GM21576 (cell line): ENCODE data around the gene AK9.
"Not testable (repeated sequence)": the region's sequence is repeated elsewhere in the genome, so short reads cannot be mapped to it uniquely, and the experiment has no call there.

ENCODE experiments used
- ATAC-seq: cut with Tn5 transposase; IDR thresholded peaks from one replicate; pipeline ENCODE4 v1.9.1; 2021; ENCODE audit warnings: mild to moderate bottlenecking, moderate library complexity; ENCODE audit not compliant: unreplicated experiment

Gene AK9

DNA sequence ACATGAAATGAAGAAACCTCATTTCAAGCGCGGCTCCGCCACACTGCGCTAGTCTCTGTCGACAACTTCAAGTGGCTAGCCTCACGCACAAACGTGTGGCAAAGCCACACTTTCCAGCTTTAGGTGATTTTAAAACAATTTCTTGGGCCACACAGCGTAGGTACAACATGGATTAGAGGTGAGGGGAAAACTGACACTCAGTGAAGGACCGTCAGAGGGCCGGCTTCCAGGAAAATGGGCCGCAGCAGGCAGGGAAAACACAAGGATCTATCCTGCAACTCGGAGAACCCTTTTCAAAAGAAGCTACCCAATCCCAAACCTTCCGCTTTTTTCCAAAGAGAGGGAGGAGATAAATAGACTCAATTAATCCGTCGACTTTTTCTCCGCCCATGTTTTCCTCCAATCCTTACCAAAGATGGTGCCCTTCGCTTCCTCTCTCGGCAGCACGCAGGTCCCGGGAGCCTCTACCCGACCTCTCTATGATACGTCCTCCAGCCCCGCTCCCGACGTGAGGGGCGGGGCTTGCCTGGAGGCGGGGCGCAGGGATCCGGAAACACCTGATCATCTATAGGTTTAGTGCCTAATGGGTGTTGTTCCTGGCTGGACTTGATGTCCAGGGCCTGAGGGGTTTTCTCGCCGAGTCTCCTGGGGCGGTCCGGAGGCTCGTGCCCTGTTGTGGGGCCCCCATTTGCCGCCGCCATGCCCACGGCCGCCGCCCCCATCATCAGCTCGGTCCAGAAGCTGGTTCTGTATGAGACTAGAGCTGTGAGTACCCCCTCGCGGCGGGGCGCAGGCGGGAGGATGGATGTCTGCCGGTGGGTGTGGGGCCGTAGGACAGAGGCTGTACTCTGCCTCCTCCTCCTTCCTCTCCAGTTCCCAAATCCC is at the start of gene AK9, which contains the start of gene FIG4:
TSS of gene AK9 (minus strand) at position 466 of the 885 bp plus-strand sequence. CDS start 15,457 bp downstream, outside the sequence.
TSS of gene FIG4 (plus strand) at position 560 of the 885 bp plus-strand sequence. CDS start at position 700, 140 bp downstream.
- ATAC-seq, result peak; percentile 95

DNA sequence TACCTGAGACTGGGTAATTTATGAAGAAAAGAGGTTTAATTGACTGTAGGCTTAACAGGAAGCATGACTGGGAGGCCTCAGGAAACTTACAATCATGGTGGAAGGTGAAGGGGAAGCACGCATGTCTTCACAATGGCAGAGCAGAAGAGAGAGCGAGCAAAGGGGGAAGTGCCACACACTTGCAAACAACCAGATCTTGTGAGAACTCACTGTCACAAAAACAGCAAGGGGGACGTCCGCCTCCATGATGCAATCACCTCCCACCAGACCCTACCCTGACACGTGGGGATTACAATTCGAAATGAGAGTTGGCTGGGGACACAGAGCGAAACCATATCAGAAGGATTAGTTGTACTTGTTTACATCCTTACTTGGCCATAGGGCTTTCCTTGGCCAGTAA is 49.8 kb upstream of the AK9 start:
- ATAC-seq, result no peak

DNA sequence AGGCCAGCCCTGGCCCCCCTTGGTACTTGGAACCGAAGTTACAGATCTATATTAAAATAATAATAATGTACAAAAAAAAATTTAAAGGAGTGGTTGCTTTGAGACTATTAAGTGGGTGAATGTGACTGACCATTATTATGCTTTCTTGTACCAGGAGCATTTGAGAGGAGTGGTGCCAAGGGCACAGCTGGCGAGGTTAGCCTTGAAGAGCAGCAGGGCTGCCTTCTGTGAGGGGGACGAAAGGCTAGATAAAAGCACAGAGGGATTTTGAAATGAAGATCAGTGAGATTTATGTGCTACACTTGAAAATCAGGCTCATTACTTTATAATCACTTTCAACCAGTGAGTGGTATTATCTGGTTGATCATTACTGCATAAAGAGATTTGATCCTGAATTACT is 48.7 kb upstream of the AK9 start:
- no peak for ATAC-seq

DNA sequence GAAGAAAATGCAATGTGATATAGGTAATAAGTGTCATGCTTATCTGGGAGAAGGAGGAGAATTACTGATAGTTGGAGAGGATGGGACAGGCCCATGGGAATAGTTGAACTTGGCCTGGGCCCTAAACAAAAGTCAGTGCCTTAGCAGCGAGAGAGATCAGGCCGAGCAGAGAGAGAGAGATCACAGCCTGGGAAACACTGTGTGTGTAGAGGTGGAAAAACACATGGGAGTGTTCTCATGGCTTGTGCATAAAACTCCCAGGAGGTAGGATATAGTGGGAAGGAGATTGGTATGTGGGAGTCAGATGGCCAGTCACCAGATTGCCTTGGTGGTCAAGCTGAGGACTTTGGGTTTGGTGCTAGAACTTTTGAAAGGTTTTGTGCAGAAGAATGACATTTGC is 47.7 kb upstream of the AK9 start:
- ATAC-seq, result no peak

DNA sequence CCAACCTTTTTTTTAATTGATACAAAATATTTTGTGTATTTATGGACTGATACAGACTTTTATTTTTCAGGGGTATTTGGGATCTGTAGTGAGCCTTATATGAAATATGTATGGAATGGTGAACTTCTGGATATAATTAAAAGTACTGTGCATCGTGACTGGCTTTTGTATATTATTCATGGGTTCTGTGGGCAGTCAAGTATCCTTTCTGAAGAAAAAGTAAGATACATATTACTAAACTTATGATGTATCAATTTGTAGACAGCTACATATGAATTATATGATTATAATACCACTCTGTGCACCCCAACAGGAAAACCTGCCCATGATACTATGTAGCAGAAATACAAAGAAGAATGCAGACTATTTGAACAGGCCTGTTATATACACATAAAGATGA is 47.3 kb upstream of the AK9 start:
- no peak for ATAC-seq

DNA sequence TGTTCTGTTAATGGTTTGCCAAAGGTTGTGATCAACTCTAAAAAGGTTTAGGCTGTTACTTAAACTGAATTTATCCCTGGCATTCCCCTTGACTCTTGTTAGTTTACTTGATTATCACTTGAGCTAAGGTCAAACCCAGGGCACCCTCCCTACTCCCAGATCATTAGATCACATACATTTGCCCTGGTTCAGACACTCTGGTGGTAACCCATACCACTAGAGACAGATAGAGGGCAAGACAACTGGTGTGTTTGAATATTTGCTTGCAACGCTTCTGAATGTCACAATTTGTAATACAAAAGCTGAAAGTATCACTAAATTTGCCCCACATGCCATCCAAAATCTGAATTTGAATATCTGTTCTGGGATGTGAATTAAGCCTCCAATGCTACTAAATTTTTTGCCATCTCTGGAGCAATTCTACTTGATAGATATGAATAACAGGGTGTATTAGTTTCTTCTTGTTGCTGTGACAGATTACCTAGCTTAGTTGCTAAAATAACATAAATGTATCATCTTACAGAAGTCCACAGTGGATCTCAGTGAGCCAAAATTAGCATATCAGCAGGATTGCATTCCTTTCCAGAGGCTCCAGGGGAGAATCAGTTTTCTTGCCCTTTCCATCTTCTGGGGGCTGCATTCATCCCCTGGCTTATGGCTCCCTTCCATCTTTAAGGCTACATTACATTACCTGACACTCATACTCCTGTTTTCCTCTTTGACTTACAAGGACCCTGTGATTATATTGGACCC is 45.4 kb upstream of the AK9 start:
- no peak for ATAC-seq

DNA sequence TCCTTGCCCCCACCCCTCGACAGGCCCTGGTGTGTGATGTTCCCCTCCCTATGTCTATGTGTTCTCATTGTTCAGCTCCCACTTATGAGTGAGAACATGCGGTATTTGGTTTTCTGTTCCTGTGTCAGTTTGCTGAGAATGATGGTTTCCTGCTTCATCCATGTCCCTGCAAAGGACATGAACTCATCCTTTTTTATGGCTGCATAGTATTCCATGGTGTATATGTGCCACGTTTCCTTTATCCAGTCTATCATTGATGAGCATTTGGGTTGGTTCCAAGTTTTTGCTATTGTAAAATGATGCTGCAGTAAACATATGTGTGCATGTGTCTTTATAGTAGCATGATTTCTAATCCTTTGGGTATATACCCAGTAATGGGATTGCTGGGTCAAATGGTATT is 34.2 kb upstream of the AK9 start:
- not testable (repeated sequence) for ATAC-seq

DNA sequence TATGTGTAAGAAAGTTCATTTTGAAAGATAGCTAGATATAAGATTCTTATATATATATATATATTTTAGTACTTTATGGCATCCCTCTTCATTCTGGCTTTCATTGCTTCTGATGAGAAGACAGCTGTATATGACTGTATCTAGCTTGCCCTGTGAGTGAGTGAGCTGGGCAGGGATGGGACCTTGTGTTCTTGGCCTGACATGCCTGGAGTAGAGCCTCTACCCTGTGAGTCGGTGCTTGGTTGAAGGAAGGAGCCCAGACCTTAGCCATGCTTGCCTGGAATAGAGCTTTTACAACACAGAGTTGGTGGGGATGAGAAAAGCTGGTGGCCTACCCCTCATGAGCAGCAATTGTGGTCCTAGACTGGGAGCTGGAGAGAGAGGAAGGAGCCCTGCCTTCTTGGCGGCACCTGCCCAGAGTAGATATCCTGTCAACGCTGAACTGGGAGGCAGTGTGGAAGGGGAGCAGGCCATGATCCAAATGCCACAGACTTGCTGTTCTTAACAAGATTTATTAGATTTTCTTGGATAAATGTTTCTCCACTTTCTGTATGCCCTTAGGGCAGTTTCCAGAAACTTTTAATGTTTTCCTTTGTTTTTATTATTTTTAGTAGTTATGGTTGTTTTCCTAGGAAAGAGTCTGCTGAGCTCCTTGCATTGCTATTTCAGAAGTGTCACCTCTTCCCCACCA is 31.7 kb upstream of the AK9 start:
- ATAC-seq, result no peak

DNA sequence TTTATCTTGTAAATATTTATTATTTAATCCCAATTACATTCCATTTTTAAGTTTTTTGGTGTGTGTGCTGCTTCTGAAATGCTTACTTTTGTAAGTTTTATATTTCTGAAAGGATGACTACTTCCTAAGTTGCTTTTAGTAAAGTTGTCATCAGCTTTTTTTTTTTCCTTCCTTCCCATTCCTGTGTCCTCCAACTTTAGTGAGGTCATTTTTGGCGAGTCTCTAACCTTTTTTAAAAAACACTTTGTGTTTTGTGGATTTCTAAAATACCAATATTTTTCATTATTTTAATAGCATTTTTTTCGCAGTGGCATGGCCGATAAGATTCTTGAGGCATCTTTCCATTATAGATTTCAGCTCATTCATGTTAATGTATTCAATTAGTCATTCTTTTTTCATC is 31.0 kb upstream of the AK9 start:
- ATAC-seq, result no peak

DNA sequence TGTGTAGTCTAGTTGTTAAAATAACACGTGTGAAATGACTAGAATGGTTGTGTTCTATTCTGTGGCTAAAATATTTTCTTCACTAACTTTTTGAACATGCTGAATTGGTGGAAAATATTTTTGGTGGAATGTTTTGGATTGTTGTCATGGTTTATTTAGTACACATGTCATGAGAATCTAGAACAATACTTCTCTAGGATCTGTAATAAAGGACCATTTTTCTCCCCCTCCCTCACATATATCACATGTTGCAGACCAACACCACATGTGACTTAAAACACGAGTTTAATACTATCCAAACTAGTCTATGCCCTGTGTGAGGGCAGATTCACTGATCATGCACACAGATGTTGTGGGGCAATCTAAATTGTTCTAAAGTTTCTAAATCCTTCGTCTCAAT is 29.3 kb upstream of the AK9 start:
- no peak for ATAC-seq

DNA sequence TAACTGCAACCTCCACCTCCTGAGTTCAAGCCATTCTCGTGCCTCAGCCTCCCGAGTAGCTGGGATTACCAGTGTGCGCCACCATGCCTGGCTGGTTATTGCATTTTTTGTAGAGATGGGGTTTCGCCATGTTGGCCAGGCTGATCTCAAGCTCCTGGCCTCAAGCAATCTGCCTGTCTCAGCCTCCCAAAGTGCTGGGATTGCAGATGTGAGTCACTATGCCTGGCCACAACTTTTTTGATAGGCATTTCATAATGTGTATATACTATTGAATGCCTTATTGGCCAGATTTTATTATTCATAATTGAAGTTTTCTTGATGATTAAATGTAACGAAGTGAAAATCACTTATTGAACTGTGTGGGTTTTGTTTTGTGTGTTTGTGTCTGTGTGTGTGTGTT is 28.0 kb upstream of the AK9 start:
- no peak for ATAC-seq

DNA sequence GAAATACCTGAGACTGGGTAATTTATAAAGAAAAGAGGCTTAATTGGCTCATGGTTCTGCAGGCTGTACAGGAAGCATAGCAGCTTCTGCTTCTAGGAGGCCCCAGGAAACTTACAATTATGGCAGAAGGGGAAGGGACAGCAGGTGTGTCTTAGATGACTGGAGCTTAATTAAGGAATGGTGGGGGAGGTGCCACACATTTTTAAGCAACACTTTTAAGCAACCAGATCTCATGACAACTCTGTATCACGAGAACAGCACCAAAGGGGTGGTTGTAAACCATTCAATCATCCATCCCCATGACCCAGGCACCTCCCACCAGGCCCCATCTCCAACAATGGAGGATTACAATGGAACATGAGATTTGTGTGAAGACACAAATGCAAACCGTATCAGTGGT is 27.0 kb upstream of the AK9 start:
- no peak for ATAC-seq

DNA sequence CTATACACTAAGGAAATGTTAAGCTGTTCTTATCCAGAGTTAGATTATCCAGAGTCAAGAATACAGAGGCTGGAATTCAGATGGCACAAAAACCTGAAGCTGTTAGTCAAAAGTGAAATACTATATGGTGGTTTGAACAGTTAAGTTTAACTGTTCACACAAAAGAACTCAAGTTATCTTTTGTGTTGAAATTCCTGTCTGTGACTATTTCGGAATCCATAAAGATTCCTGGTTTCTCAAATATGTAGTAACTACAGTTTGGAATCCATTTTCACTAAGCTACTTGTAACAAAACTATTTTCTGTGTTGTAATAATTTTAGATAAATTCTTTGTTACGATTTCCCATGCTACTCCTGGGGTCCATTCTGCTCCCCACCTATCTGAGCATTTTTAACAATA is 24.6 kb upstream of the AK9 start:
- no peak for ATAC-seq

DNA sequence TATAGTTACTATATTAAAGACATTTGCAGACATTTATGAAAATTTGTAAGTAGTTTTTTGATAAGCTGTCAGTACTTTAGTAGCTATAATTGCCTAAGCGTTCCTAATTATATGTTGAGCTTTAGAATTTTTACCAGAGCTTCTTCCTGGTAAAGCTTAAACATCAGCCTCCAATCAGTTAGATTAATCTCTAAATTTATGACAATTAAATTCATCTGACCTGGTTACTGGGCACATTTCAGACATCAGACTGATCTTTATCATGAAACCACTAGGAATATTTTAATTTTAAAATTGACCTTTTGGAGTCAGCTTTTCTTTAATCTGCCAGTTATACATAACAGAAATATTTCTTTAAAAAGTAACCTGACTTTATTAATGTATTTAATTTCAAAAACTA is 23.6 kb upstream of the AK9 start:
- no peak for ATAC-seq

DNA sequence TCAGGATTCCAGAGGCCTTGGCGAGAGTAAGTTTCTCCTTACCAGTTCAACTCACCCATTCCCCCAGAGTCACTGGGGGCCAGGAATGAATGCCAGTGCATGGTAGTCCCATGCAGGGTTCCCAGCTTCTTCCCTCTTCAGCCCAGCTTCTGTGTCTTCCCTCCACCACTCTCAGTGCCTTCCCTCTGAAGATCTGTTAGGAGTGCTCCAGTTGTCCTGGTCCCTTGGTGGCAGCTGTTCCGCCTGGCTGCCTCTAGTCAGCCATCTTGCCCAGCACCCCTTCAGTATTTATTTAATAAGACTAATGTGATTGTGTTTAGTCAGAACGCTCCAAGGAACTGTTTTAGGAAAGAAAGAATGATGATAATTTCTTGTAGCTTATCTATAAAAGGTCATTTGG is 23.2 kb upstream of the AK9 start:
- ATAC-seq, result no peak

DNA sequence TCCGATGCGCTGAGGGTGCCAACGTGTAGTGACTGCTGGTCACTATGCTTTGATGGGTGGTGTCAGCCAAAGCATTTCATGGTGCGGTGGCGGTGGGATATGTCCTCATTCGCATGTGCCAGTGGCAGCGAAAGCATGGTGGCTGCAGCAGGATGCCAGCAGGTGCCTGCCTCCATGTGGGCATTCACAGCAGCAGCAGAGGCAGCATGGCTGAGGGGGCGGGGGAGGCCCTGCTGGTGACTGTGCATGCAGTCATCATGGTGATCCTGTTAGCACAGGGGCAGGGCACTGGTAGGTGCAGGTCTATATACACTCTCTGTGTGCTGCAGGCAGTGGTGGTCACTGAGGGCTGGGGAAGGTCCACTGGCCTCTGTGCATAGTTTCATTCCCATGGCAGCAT is 22.1 kb upstream of the AK9 start:
- no peak for ATAC-seq

DNA sequence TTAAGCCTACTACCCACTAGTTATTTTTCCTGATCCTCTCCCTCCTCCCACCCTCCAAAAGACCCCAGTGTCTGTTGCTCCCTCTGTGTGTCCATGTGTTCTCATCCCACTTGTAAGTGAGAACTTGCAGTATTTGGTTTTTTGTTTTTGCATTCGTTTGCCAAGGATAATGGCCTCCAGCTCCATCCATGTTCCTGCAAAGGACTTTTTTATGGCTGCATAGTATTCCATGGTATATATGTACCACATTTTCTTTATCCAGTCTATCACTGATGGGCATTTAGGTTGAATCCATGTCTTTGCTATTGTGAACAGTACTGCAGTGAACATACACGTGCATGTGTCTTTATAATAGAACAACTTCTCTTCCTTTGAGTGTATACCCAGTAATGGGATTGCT is 17.1 kb upstream of the AK9 start:
- ATAC-seq, result not testable (repeated sequence)

DNA sequence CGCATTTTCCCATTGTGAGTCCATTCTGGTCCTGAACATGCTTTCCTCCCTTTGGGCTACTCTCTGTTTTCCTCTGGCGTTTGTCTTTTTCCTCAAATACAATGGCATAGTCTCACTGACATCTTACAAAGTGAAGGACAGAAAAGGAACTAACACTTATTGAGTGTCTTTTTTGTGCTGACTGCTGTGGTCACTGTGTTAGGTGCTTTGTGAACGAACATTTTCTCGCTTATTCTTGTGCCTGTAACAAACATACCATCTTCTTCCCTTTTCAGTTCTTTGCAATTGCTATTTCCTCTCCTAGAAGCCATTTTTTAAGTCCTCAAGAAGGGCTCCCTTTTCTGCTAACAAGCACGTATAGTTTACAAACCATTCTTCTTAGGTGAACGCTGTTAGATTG is 15.5 kb upstream of the AK9 start:
- ATAC-seq, result no peak

DNA sequence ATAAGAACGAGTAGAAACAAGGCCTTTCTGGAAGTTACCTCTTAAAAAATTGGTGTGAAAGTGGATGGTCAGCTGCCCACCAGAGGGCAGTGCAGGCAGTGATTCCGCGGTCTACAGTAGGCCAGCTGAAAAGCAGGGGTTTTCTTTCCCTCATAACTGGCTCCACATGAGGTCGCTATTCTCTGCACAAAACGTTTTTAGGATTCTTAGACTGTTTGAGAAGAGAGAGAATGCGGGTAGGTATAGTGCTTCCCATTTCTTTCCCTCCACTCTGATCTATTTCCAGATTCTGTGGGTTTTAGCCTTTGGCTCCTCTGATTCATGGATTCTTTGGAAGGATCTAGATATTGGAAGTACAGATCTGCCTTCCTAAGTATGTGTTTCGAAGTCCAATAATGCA is 14.3 kb upstream of the AK9 start:
- peak; percentile 90 for ATAC-seq

DNA sequence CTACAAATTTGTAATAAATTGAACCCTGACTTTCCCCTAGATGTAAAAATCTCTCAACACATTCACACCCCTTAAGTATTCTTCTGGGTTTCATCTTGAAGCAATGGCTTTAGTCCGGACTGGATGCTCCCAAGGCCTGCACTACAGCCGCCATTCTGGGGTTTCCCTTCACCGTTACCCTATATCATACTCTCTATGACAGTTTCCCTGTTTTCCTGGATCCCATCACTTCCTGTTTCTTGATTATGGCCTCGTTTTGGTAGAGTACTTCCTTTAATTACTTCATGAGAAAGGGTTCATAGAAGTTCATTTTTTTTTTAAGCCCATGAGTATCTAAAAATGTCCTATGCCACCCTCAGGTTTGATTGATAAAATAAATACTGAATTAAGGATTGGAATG is 11.8 kb upstream of the AK9 start:
- no peak for ATAC-seq

DNA sequence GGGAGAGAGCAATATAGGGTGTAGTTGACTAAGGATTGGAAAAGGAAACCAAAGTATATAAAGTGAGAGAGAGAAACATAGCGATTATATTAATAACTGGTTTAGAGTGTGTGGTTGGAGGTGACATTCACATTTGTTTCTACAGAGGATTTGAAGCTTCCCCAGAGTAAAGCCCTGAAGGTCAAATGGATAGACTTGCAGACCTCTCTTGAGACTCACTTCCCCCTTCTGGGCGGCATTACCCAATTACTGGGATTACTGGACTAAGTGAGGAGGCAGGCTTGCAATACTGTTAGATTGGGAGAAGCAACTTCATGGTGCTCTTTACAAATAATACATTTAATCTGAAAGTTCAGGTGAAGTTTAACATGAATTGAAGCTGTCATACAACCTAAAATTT is 10.8 kb upstream of the AK9 start:
- ATAC-seq, result no peak

DNA sequence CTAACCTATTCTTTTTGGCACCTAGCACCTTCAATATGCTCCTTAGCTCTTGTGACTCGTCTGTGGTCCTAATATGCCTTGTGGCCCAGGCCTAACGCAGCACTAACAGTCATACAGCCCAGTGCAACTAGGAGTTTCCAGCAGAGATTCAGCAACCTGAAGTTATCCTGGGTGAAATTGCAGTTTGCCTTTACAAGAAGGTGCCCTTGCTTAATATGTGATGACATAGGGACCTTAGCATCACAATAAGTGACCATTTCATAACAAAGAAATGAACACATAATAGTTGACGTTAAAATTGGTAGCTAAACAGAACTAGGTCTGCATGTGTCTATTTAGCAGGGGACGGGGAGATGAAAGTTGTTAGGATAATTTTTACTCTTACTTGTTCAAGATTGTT is 10.2 kb upstream of the AK9 start:
- ATAC-seq, result no peak
